GM06990 (cell line): ENCODE results near the gene STC2.

Source experiments
- DNase-seq: peaks from one replicate; pipeline ENCODE4 v3.0.0-alpha.2; 2011; ENCODE audit not compliant: insufficient read length; ENCODE audit errors: extremely low read depth
- H3K27me3 ChIP-seq: replicated peaks from 2 replicates; pipeline ENCODE4 v1.6.0; 2011; ENCODE audit warnings: low read length; ENCODE audit not compliant: control insufficient read depth, insufficient read depth
- H3K36me3 ChIP-seq: 2 replicates; pipeline ENCODE4 v1.5.1; 2011; ENCODE audit warnings: low read length; ENCODE audit not compliant: control insufficient read depth, insufficient read depth
- H3K4me3 ChIP-seq: replicated peaks from 2 replicates; pipeline ENCODE4 v1.5.1; 2011; ENCODE audit warnings: low read depth, mild to moderate bottlenecking, control low read depth, low read length
- CTCF ChIP-seq: IDR thresholded peaks from 2 replicates; pipeline ENCODE4 v1.5.1; 2011; ENCODE audit warnings: low read length, control low read depth, mild to moderate bottlenecking, inconsistent platforms; ENCODE audit not compliant: insufficient read depth, poor library complexity, severe bottlenecking

Gene STC2

GRCh38 chr5:173283318-173284288 lies 44.6 kb downstream of the STC2 start:
- no peaks in the 10 kb centered on the region for H3K27me3 ChIP-seq
- DNase-seq = peak; percentile 72
- TF ChIP-seq CTCF = peak; percentile 71
- H3K36me3 ChIP-seq = no peaks in the 10 kb centered on the region
- no peak overlapping the region for H3K4me3 ChIP-seq

GRCh38 chr5:173282916-173283315 lies 45.3 kb downstream of the STC2 start:
- no peak overlapping the region for H3K4me3 ChIP-seq
- no peaks in the 10 kb centered on the region for H3K36me3 ChIP-seq
- H3K27me3 ChIP-seq = no peaks in the 10 kb centered on the region
- no peak for DNase-seq
- no peak for TF ChIP-seq CTCF

- Histone ChIP-seq H3K36me3 (no peaks in the 10 kb centered on the region), H3K27me3 (no peaks in the 10 kb centered on the region), H3K4me3 (no peak overlapping the region)
- TF ChIP-seq CTCF = peak; percentile 18
- no peak for DNase-seq
These were observed 46.3 kb downstream of the STC2 start for GRCh38 chr5:173281910-173282309.

GRCh38 chr5:173279166-173279565 lies 49.0 kb downstream of the STC2 start:
- Histone ChIP-seq H3K27me3 (no peaks in the 10 kb centered on the region), H3K36me3 (no peaks in the 10 kb centered on the region), H3K4me3 (no peak overlapping the region)
- TF ChIP-seq CTCF = no peak
- DNase-seq = no peak

GRCh38 chr5:173278641-173279040 lies 49.6 kb downstream of the STC2 start:
- DNase-seq = no peak
- Histone ChIP-seq H3K27me3 (no peaks in the 10 kb centered on the region), H3K4me3 (no peak overlapping the region), H3K36me3 (no peaks in the 10 kb centered on the region)
- TF ChIP-seq CTCF = no peak

- no peak for DNase-seq
- no peaks in the 10 kb centered on the region for H3K36me3 ChIP-seq
- no peak overlapping the region for H3K4me3 ChIP-seq
- TF ChIP-seq CTCF = no peak
- H3K27me3 ChIP-seq = no peaks in the 10 kb centered on the region
These were observed 50.0 kb downstream of the STC2 start for GRCh38 chr5:173278172-173278571.
